Endothelial cell of umbilical vein (primary cell): ENCODE data around the gene CLCNKA. TPM values are rescaled to one million over a fixed set of nuclear protein-coding genes. Genes with fewer than 3 reads are reported as not detected.

Experiments used
- BruUV-seq: library from RNA; stranded (reverse); fragments of 400-500 nt; replicated peaks from 2 replicates; lab custom pipeline; 2021; lab: Mats Ljungman, UMichigan
- CTCF ChIA-PET: fragments of 300-600, 350-600 bp; sonication (Branson Sonifier 250); formaldehyde crosslinking; loops from one replicate; lab custom pipeline; 2021; ENCODE audit warnings: antibody characterized with exemption, inconsistent platforms; lab: Charles Lee
- POLR2A ChIA-PET: fragments of 300-600, 350-600 bp; sonication (Branson Sonifier 250); formaldehyde crosslinking; loops from one replicate; lab custom pipeline; 2021; ENCODE audit warnings: antibody characterized with exemption, inconsistent platforms; lab: Charles Lee
- DNase-seq: peaks from one replicate; pipeline ENCODE4 v3.0.0-alpha.2; 2011; ENCODE audit warnings: low read depth, low spot score
- FAIRE-seq: peaks from 2 replicates; lab custom pipeline; 2011; peaks lifted over from hg19 to GRCh38; lab: Jason Lieb, UNC
- H2AFZ ChIP-seq: 2 replicates; pipeline ENCODE4 v1.6.0; 2012; ENCODE audit warnings: low read depth, low read length, control low read depth, inconsistent platforms
- H3K27ac ChIP-seq: 2 replicates; pipeline ENCODE4 v1.5.1; 2011; ENCODE audit warnings: low read depth, mild to moderate bottlenecking, control low read depth, low read length, moderate library complexity; ENCODE audit not compliant: insufficient read depth
- H3K27me3 ChIP-seq, 2 experiments: 2 replicates each; pipeline versions ENCODE4 v1.6.0 to v1.6.1; 2011; ENCODE audit warnings: low read length in 2 of 2, mixed read lengths in 1 of 2; ENCODE audit not compliant: control insufficient read depth in 2 of 2, insufficient read depth in 2 of 2
- H3K36me3 ChIP-seq, 2 experiments: 2 replicates in 1 of 2; 3 replicates in 1 of 2; pipeline ENCODE4 v1.5.1; 2011; ENCODE audit warnings: low read length in 2 of 2, mild to moderate bottlenecking in 1 of 2, moderate library complexity in 1 of 2; ENCODE audit not compliant: control insufficient read depth in 2 of 2, insufficient read depth in 2 of 2; ENCODE audit errors: extremely low read depth in 1 of 2
- H3K4me1 ChIP-seq: 3 replicates; pipeline ENCODE4 v1.5.1; 2011; ENCODE audit warnings: mild to moderate bottlenecking, low read length; ENCODE audit not compliant: control insufficient read depth, insufficient read depth; ENCODE audit errors: extremely low read depth
- H3K4me2 ChIP-seq: 2 replicates; pipeline ENCODE4 v1.6.1; 2011; ENCODE audit warnings: low read length, control low read depth, mixed read lengths; ENCODE audit not compliant: insufficient read depth
- H3K4me3 ChIP-seq, 3 experiments: fragments of 200-600 bp in 1 of 3; sonication (generic), shearing (Covaris generic) in 1 of 3; replicated peaks in 1 of 3; 2 replicates each; pipeline ENCODE4 v1.5.1; 2011 to 2016; ENCODE audit warnings: control low read depth in 3 of 3, low read length in 3 of 3, mild to moderate bottlenecking in 2 of 3, inconsistent platforms in 1 of 3, low read depth in 1 of 3, moderate library complexity in 1 of 3; ENCODE audit not compliant: insufficient read depth in 1 of 3
- H3K79me2 ChIP-seq: 2 replicates; pipeline ENCODE4 v1.6.0; 2012; ENCODE audit warnings: low read length, inconsistent platforms; ENCODE audit not compliant: control insufficient read depth, insufficient read depth
- H3K9ac ChIP-seq: replicated peaks from 2 replicates; pipeline ENCODE3; 2011; ENCODE audit warnings: low read length, control low read depth; ENCODE audit not compliant: insufficient read depth; ENCODE audit errors: extremely low read depth
- H3K9me1 ChIP-seq: replicated peaks from 3 replicates; pipeline ENCODE4 v1.6.0; 2011; ENCODE audit warnings: mild to moderate bottlenecking, low read length; ENCODE audit not compliant: control insufficient read depth, insufficient read depth; ENCODE audit errors: extremely low read depth
- H3K9me3 ChIP-seq: replicated peaks from 2 replicates; pipeline ENCODE4 v1.5.1; 2012; ENCODE audit warnings: low read length, inconsistent platforms; ENCODE audit not compliant: control insufficient read depth, insufficient read depth
- H4K20me1 ChIP-seq: replicated peaks from 2 replicates; pipeline ENCODE3; 2011; ENCODE audit warnings: mild to moderate bottlenecking, low read length; ENCODE audit not compliant: control insufficient read depth, insufficient read depth; ENCODE audit errors: extremely low read depth
- EZH2 ChIP-seq: IDR thresholded peaks from 2 replicates; pipeline ENCODE4 v1.6.1; 2012; ENCODE audit warnings: borderline replicate concordance, low read depth, mild to moderate bottlenecking, moderate library complexity, low read length, inconsistent platforms; ENCODE audit not compliant: severe bottlenecking
- FOS ChIP-seq: IDR thresholded peaks from 2 replicates; pipeline ENCODE4 v1.6.1; 2011; ENCODE audit warnings: mild to moderate bottlenecking, low read length, moderate library complexity, borderline replicate concordance; ENCODE audit not compliant: insufficient read depth
- GATA2 ChIP-seq: IDR thresholded peaks from 2 replicates; pipeline ENCODE4 v1.7.0; 2011; ENCODE audit warnings: low read depth, mild to moderate bottlenecking, moderate library complexity, mixed read lengths, low read length; ENCODE audit not compliant: insufficient read length, insufficient read depth
- JUN ChIP-seq: IDR thresholded peaks from 2 replicates; pipeline ENCODE4 v1.6.1; 2011; ENCODE audit warnings: borderline replicate concordance, low read depth; ENCODE audit not compliant: insufficient read length, insufficient read depth
- MYC ChIP-seq: IDR thresholded peaks from one replicate; pipeline ENCODE4 v1.6.1; 2011; ENCODE audit warnings: mild to moderate bottlenecking, low read depth, low read length
- POLR2A ChIP-seq: IDR thresholded peaks from 2 replicates; pipeline ENCODE4 v1.6.1; 2012; ENCODE audit warnings: low read depth, mild to moderate bottlenecking, control low read depth, low read length
- POLR2AphosphoS5 ChIP-seq: IDR thresholded peaks from 2 replicates; pipeline ENCODE4 v1.6.1; 2012; ENCODE audit warnings: low read depth, mild to moderate bottlenecking, control low read depth, low read length, moderate library complexity; ENCODE audit not compliant: insufficient read depth
- dilution Hi-C: fragments of 300-500 bp; cut with MboI; formaldehyde crosslinking; loops from one replicate; pipeline ENCODE4 v1.15.0; 2019; ENCODE audit warnings: low sequenced_read_pairs; ENCODE audit not compliant: extremely low pct_ligation_motif_present
- intact Hi-C: fragments of 100-400 bp; cut with micrococcal nuclease; formaldehyde crosslinking; loops from one replicate; pipeline ENCODE4 v1.10.0; 2022
- polyA plus RNA-seq, 4 experiments: library from polyadenylated mRNA; depleted of rRNA in 3 of 4; stranded (reverse) in 3 of 4; unstranded in 1 of 4; fragments of >200 nt; gene quantifications; 2 replicates each; pipeline versions ENCODE4 v1.2.1 to v1.2.3, GENCODE V29; 2011 to 2012; ENCODE audit warnings: missing spikeins in 1 of 4
- total RNA-seq: library from RNA; stranded (reverse); gene quantifications from 2 replicates; pipeline ENCODE4 v1.2.3, GENCODE V29; 2021
- TF ChIP-seq, protein P1 (sequence below), 2 donors: IDR thresholded peaks; 1 replicate in 1 of 2; 2 replicates in 1 of 2; pipeline ENCODE4 v1.5.1; 2011; ENCODE audit warnings: low read length in 2 of 2, mild to moderate bottlenecking in 2 of 2, moderate library complexity in 2 of 2, control low read depth in 1 of 2, inconsistent platforms in 1 of 2, low read depth in 1 of 2; ENCODE audit not compliant: insufficient read depth in 1 of 2; ENCODE audit errors: extremely low read depth in 1 of 2
- TF ChIP-seq, protein P2 (sequence below): IDR thresholded peaks from 2 replicates; pipeline ENCODE4 v1.6.1; 2011; ENCODE audit not compliant: insufficient read depth, insufficient read length

CLCNKA gene
- total and polyA plus RNA-seq, 2 donors (not counting 3 experiments of a cell fraction or from before 2014, with no cell fraction given) = not detected

DNA sequence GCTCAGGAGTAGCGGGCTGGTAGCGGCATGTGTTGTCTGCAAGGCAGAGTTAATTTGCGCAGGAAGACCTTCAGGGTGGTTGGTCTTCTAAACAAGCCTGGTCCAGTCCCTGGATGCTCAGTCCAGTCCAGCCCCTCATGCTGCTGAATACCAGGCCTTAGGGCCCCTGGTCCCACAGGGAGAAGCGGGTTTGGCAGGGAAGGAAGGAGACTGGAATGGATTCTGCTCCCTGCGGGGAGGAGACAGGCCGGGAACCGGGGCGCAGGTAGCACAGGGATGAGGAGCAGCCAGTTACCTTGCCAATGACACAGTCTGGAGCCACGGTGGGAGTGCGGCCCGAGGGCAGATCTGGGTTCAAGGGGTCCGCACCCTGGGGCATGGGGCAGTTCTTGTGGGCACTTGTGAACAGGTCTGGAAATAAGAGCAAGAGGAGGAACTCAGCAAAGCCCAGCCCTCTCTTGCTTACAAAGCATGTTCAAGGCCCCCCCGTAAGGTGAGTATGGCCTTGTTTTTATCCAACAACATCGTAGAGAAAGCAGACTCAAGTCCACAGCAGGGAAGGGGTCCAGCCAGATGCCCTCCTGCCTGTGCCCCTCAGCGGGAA, 41.5 kb downstream of the CLCNKA start:
- FAIRE-seq = no peak
- CTCF ChIA-PET = interaction anchor here (0.7 kb wide), 1 partner anchor 266 kb away, joined by 3 read pairs; no protein-coding TSS in a partner anchor

More for the DNA sequence above, 41.5 kb downstream of the CLCNKA start:
- H4K20me1 ChIP-seq = no peaks in the 10 kb centered on the region
- H3K79me2 ChIP-seq = no peaks in the 10 kb centered on the region
- H2AFZ ChIP-seq = no peak overlapping the region
- H3K4me3 ChIP-seq = no peak overlapping the region
- POLR2A ChIA-PET = no interaction called here
- no peaks in the 10 kb centered on the region for H3K36me3 ChIP-seq
- no TSS peak for BruUV-seq
- H3K9me1 ChIP-seq = no peaks in the 10 kb centered on the region
- TF ChIP-seq MYC (no peak), JUN (no peak), POLR2AphosphoS5 (no peak), EZH2 (no peak), FOS (no peak), POLR2A (no peak), GATA2 (no peak)
- TF ChIP-seq, protein P1, sequence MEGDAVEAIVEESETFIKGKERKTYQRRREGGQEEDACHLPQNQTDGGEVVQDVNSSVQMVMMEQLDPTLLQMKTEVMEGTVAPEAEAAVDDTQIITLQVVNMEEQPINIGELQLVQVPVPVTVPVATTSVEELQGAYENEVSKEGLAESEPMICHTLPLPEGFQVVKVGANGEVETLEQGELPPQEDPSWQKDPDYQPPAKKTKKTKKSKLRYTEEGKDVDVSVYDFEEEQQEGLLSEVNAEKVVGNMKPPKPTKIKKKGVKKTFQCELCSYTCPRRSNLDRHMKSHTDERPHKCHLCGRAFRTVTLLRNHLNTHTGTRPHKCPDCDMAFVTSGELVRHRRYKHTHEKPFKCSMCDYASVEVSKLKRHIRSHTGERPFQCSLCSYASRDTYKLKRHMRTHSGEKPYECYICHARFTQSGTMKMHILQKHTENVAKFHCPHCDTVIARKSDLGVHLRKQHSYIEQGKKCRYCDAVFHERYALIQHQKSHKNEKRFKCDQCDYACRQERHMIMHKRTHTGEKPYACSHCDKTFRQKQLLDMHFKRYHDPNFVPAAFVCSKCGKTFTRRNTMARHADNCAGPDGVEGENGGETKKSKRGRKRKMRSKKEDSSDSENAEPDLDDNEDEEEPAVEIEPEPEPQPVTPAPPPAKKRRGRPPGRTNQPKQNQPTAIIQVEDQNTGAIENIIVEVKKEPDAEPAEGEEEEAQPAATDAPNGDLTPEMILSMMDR (IDR thresholded peaks at IDR 0.05; ENCODE audit: extremely low read depth in 1 of 2, insufficient read depth in 1 of 2, low read depth in 1 of 2, low read length in 2 of 2) = no peak
- TF ChIP-seq, protein P2, sequence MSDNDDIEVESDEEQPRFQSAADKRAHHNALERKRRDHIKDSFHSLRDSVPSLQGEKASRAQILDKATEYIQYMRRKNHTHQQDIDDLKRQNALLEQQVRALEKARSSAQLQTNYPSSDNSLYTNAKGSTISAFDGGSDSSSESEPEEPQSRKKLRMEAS = no peak
- no peak overlapping the region for H3K27ac ChIP-seq
- H3K4me2 ChIP-seq = no peak overlapping the region
- no peak for DNase-seq
- H3K9me3 ChIP-seq = no peaks in the 10 kb centered on the region
- intact Hi-C loops (no loop called here), dilution Hi-C loops (no loop called here)
- H3K9ac ChIP-seq = no peak overlapping the region
- no peaks in the 10 kb centered on the region for H3K4me1 ChIP-seq
- peaks cover 0 to 7% of the 10 kb centered on the region in 2 experiments for H3K27me3 ChIP-seq
